Measurements from ENCODE around the gene PIGH.
A peak's percentile ranks its signal among the peaks of the same experiment; 100 is the strongest.

Gene PIGH

GRCh38 chr14:67557656-67558055 is 42.4 kb downstream of the PIGH start:
- POLR2A ChIA-PET (ENCODE audit: low non-redundant PET), result no interaction called here
- DNase-seq (ENCODE audit: low spot score), result no peak
- H3K27ac ChIP-seq, result no peak overlapping the region
- CTCF ChIA-PET, result interaction anchor here (0.9 to 1.3 kb wide), 3 partner anchors 14 to 131 kb away, joined by 3 to 8 read pairs (median 6); no protein-coding TSS in a partner anchor
- TF ChIP-seq CTCF (conservative IDR thresholded peaks at IDR 0.05; ENCODE audit: low read depth), result no peak

DNA sequence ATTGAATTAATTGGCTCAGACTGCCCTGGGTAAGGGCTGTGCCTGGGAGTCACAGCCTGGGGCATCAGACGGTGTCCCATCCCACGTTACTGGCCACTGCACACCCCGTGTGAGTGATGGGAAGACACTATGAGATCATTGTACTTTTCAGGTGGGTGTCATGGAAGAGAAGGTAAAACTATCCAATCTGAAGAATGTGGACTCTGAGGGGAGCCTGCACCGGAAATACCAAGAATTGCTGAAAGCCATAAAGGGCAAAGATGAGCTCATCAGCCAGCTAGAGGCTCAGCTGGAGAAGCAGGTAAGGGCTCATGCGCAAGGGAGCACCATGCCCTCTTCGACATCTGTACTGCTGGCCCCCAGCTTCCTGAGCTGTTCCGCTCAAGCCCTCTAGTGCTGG is 43.0 kb downstream of the PIGH start:
- no peak for TF ChIP-seq CTCF (conservative IDR thresholded peaks at IDR 0.05; ENCODE audit: low read depth)
- CTCF ChIA-PET, result interaction anchor here (1.2 kb wide), 1 partner anchor 14 kb away, joined by 8 read pairs; no protein-coding TSS in a partner anchor
- POLR2A ChIA-PET (ENCODE audit: low non-redundant PET), result no interaction called here
- DNase-seq (ENCODE audit: low spot score), result peak; percentile 60
- no peak overlapping the region for H3K27ac ChIP-seq

- POLR2A ChIA-PET (ENCODE audit: low non-redundant PET), result no interaction called here
- DNase-seq (ENCODE audit: low spot score), result no peak
- CTCF ChIA-PET, result interaction anchor here (1.6 kb wide), 1 partner anchor 15 kb away, joined by 5 read pairs; no protein-coding TSS in a partner anchor
- TF ChIP-seq CTCF (conservative IDR thresholded peaks at IDR 0.05; ENCODE audit: low read depth), result no peak
- H3K27ac ChIP-seq, result no peak overlapping the region
Observed at GRCh38 chr14:67556671-67557070, 43.4 kb downstream of the PIGH start.

- CTCF ChIA-PET, result interaction anchor here (0.7 to 1.6 kb wide), 2 partner anchors 16 to 102 kb away, joined by 4 to 5 read pairs; no protein-coding TSS in a partner anchor
Observed at GRCh38 chr14:67555518-67556090, 44.5 kb downstream of the PIGH start.

GRCh38 chr14:67554341-67554740 is 45.7 kb downstream of the PIGH start:
- H3K27ac ChIP-seq, result no peak overlapping the region
- ChIA-PET CTCF (no interaction called here), POLR2A (ENCODE audit: low non-redundant PET) (no interaction called here)
- TF ChIP-seq CTCF (conservative IDR thresholded peaks at IDR 0.05; ENCODE audit: low read depth), result no peak
- no peak for DNase-seq (ENCODE audit: low spot score)

More at GRCh38 chr14:67555518-67556090, 44.5 kb downstream of the PIGH start:
- no peak for DNase-seq (ENCODE audit: low spot score)
- POLR2A ChIA-PET (ENCODE audit: low non-redundant PET), result no interaction called here
- H3K27ac ChIP-seq, result no peak overlapping the region
- no peak for TF ChIP-seq CTCF (conservative IDR thresholded peaks at IDR 0.05; ENCODE audit: low read depth)

DNA sequence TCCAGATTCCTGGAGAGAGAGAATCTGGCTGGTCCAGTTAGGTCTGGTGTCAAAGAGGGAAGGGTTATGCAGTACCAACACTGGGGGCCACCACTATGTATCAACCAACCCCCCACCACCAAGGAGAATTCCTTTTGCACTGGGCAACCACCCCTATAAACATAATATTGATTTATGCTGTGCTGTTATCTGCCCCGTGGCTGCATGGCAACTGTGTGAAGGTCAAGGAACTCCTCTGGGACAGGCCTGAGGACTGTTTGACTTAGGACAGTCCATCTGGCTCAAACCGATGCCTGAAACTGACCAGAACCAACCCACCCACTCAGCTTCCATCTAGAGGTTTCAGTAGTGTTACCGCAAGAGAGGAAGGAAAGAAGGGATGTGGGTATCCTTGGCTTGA is 46.5 kb downstream of the PIGH start:
- ChIA-PET CTCF (interaction anchor here (0.9 kb wide), 1 partner anchor 27 kb away, joined by 3 read pairs; no protein-coding TSS in a partner anchor), POLR2A (ENCODE audit: low non-redundant PET) (no interaction called here)
- no peak for DNase-seq (ENCODE audit: low spot score)
- TF ChIP-seq CTCF (conservative IDR thresholded peaks at IDR 0.05; ENCODE audit: low read depth), result no peak
- H3K27ac ChIP-seq, result no peak overlapping the region

All from RWPE1 (cell line).